Kasumi-1 (cell line): ENCODE data around the gene ENTPD8.
A peak's percentile ranks its signal among the peaks of the same experiment; 100 is the strongest.
"Not testable (repeated sequence)": the region's sequence is repeated elsewhere in the genome, so short reads cannot be mapped to it uniquely, and the experiment has no call there.

Experiments used
- DNase-seq, 2 experiments: peaks; one replicate each; lab custom pipeline; 2025; lab: John Stamatoyannopoulos, UW

ENTPD8 gene

DNA sequence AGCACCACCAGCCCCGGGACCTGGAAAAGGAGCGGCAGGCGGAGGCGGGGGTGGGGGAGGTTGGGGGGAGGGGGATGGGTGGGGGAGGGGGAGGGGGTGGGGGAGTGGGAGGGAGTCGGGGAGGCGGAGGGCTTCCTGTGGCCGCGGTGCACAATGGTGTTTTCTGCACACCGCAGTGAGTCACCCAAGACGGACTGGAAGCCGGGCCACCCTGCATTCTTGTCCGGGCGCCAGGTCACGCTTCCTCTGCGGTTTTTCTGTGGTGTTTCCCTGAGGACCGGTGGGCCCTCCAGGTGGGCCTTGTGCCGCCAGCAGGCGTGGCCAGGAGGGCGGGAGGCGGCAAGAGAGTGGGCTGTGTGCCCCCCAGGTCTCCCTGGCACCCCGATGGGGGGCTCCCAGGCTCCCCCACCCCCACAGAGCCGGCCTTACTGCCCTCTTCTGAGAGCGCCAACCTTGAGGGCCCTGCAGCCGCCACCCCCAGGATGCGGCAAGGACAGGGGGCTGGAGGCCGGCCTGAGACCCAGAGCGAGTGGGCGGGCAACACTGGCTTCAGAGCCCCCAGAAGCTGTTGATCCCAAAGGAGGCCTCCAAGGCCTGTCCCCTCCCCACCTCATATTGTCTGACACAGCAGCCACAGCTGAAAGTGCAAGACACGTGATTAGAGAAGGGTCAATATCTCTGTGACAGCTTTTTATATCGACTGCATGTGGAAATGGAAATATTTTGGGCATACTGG lies 29.3 kb downstream of the ENTPD8 start:
- peak; percentile 33 to 50 for DNase-seq

DNA sequence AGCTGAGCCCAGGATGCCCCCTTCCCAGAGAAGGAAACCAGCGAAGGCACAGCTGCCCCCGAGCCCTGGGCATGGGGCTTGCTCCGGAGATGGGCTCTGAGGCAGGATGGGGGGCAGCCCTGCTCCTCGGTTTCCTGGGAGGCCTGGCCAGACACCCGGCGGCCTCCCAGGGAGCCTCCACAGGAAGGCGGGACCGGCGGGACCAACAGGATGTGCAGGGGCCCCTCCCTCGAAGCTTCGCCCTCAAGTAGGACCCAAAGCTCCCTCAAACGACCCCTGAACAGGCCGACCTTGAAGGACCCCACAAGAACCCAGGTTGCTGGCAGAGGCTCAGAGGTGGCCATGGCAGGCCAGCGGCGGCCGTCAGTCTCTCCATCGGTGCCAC lies 29.9 kb downstream of the ENTPD8 start:
- DNase-seq = no peak

- no peak for DNase-seq
Observed at GRCh38 chr9:137410891-137411249, 30.3 kb downstream of the ENTPD8 start.

DNA sequence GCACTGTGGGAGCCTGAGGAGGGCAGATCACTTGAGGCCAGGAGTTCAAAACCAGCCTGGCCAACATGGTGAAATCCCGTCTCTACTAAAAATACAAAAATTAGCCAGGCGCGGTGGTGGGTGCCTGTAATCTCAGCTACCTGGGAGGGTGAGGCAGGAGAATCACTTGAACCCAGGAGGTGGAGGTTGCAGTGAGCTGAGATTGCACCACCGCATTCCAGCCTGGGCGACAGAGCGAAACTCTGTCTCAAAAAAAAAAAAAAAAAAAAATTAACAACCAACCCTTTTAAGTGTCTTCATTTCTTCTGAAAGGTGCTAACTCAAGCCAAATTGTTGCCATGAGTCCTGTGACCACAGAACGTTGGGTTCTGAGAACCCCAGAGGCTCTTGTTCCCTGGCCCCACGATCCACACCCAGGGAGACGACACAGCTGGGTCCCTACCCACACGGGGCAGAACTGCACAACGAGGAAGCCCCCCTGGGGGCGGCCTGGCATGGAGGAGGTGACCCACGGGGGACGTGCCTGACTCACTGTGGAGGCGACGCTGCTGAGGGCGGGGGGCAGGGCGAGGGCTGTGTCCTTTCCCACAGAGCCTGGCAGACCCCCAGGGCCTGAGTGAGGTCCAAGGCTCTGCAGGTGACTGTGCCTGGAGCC lies 30.8 kb downstream of the ENTPD8 start:
- not testable (repeated sequence) for DNase-seq

GRCh38 chr9:137409515-137409914 lies 31.6 kb downstream of the ENTPD8 start:
- DNase-seq = no peak

DNA sequence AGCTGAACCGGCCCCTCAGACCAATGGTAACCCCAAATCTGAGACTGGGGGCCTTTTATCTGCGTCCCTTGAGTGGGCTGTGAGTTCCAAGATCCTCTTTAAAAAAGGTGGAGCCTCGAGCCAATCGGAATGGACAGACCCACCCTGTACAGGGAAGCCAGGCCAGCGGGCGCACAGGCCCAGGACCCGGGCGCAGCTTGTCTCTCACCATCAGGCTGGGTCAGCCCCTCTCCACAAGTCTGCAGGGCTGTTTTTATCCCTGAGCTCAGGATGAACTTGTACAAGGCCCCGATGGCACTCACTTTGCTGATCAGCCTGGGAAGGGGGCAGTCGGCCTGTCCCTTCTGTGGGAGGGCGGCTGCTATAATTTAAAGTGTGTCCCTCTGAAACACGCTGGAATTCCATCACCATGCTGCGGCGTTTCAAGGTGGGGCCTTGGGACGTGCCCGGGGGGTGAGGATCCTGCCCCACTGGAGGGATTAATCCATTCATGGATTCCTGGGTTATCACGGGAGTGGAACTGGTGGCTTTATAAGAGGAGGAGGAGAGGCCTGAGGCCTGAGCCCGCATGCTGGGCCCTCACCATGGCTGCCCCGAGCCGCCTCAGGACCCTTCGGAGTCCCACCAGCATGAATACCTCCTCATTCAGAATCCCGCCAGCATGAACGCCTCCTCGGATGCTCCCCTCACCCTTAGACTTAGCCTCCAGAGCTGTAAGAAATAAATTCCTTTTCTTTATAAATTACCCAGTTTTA lies 32.3 kb downstream of the ENTPD8 start:
- DNase-seq = no peak

DNA sequence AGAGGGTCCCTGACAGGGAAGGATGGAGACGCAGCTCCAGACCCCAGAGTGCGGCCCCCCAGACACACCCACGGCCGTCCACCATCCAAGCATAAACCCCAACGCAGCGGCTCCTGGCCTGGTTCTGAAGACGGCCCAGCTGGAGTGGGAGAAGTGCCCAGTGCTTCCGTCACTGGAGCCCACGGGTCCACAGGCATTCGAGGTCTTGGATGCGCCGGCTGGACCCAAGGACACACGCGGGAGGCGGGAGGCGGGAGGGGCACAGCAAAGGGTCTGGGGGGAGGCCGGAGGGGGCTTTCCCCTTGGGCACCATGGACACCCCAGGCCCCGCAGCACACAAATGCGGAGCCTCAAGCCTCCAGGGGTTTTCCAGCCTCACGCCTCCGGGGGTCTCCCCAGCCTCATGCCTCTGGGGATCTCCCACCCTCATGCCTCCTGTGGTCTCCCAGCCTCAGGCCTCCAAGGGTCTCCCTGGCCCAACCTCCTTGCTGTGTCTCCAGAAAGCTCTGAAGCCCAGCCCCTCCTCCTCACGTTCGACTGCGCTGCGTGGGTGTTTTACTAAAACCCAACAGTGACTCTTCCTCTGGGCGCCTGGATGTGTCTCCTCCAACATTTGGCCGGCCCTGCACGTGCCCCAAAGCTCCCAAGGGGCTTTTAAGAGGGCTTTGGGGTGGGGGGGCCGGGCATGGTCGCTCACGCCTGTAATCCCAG lies 33.4 kb downstream of the ENTPD8 start:
- no peak for DNase-seq

- DNase-seq = peak; percentile 30 to 42
Observed at GRCh38 chr9:137406876-137407589, 34.1 kb downstream of the ENTPD8 start.

- no peak for DNase-seq
Observed at GRCh38 chr9:137406085-137406760, 34.9 kb downstream of the ENTPD8 start.

GRCh38 chr9:137405677-137406081 lies 35.5 kb downstream of the ENTPD8 start:
- no peak for DNase-seq

GRCh38 chr9:137404961-137405567 lies 36.1 kb downstream of the ENTPD8 start:
- no peak for DNase-seq

DNA sequence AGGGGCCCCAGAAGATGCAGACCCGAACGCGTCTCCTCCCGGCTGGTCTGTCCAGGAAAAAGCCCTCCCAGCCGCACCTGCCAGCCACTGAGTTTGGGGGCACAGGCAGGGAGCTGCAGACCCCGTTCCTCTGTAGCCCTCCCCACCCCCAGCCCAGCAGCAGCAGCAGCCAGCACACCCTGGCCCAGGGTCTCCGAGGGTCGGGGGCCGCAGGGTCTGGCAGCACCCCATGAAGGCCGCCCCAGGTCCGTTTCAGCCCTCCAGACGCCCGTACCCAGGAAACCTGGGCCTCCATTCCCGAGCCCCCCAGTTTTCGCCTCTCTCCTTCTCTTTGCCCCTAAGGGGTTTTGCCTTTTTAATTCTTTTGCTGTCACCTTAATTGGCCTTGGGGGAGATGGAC lies 37.9 kb downstream of the ENTPD8 start:
- DNase-seq = no peak

GRCh38 chr9:137402746-137403145 lies 38.4 kb downstream of the ENTPD8 start:
- DNase-seq = no peak

- no peak for DNase-seq
Observed at GRCh38 chr9:137398561-137399468, 42.3 kb downstream of the ENTPD8 start.

DNA sequence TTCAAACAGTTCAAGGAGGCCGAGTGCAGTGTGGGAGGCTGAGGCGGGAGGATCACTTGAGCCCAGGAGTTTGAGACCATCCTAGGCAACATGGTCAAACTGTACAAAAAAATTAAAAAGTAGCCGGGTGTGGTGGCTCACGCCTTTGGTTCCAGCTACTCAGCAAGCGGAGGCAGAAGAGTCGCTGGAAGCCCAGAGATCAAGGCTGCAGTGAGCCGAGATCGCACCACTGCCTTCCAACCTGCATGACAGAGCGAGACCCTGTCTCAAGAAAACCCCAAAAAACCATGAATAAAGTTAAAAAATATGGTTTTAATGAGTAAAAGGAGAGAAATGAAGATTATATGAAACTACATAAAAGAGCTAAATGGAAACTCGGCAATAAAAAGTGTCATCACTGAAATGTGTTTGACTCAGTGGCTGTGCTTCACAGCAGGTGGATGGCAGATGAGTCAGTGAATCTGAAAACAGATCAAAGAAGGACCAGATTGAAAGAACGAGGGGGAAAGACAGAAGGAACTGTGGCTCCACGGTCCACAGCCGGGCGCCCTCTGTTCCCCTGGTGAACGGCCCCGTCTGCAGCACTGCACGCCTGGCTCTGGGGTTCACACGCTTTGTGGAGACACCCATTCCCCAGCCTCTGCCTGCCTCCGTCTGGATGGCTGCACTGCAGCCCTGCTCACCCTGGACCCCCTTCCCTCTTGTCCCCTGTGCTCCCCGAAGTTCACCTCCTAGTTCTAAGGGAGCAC lies 43.3 kb downstream of the ENTPD8 start:
- DNase-seq = no peak

DNA sequence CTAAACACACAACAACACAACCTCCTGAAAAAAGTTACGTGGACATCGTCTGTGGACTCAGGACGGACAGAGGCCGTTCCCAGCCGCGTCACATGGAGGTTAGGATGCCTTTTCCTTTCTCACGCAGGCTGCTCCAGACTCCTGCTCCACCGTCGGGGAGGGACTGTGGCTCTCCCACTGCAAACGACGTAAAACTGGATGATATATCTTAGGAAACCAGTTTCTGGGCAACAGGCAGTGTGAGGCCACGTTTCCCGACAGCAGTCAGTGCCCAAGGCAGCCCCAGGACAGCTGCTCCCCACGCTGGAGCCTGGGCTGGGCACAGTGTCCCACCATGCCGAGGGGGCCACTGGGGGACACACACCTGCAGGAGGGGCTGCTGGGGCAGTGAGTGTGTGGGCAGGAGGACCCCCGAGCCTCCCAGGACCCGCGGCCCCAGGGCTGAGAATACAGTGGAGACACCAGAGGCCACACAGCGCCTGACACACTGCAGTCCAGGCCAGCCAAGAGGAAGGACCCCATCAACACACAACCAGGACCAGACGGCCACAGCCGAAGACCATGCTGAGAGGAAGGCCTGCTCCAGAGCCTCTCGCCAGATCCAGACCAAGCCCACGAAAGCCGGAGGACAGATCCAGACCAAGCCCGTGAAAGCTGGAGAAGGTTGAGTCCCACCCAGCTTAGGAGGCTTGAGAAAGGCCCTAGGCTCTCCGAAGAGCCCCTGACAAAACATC lies 44.4 kb downstream of the ENTPD8 start:
- no peak for DNase-seq

DNA sequence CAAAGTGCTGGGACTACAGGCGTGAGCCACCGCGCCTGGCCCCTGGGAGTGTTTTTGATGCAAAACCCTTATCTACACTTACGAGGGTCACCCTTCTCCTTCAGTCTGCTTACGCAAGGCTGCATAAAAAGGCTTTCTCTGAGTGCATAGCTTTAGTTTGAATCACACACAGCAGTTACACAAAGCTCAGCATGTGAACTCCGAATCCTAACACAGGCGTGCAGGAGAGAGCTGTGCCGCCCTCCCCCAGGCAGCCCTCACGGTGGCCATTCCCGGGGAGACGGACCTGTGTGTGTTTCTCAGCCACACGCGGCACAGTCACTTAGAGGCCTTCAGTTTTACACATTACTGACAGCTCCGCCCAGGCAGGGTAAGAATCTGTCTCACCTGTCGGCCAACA lies 44.9 kb downstream of the ENTPD8 start:
- no peak for DNase-seq

DNA sequence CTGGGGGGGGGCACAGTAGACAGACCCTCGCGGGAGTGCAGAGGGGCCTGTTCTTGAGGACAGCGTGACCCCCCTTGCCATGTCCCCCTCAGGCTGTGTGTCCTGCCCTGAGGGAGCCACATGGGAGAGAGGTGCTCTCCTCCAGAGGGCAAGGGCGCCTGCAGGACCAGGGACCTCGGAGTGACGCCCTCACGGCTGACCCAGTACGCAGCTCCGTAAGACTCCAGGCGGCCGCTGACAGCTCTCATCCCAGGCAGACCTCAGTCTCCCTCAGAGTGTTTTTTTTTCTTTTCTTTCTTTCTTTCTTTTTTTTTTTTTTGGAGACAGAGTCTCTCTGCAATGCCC lies 45.5 kb downstream of the ENTPD8 start:
- no peak for DNase-seq
